ENCODE measurements around the gene CDH23. TPM values are rescaled to one million over a fixed set of nuclear protein-coding genes. Genes with fewer than 3 reads are reported as not detected.
A peak's percentile ranks its signal among the peaks of the same experiment; 100 is the strongest.

The CDH23 gene
- total RNA-seq, 2 donors from 2014 or later, result 28.5 to 58.7 TPM

GRCh38 chr10:71734797-71735196 is 338.1 kb downstream of the CDH23 start:
- DNase-seq (no peak), ATAC-seq (no peak)
- no peak overlapping the region for H3K27ac ChIP-seq
- no peak overlapping the region for H3K4me3 ChIP-seq
- 63% methylated on average over 5 of the region's 5 CpGs; no CpG with 5 or more reads in 1 of the 2 donors for WGBS, 2 donors
- H3K9me3 ChIP-seq, result no peaks in the 10 kb centered on the region
- intact Hi-C loops (cut with DNase I), result no loop called here
- H3K36me3 ChIP-seq (replicated peaks in 1 of 2; ENCODE audit: insufficient read depth in 1 of 2, low read depth in 2 of 2), result no peaks in the 10 kb centered on the region
- TF ChIP-seq CTCF (IDR thresholded peaks at IDR 0.05) (no peak), POLR2A (IDR thresholded peaks at IDR 0.05) (no peak)
- no peaks in the 10 kb centered on the region for H3K27me3 ChIP-seq
- peaks cover 20% of the 10 kb centered on the region for H3K4me1 ChIP-seq

- TF ChIP-seq POLR2A (IDR thresholded peaks at IDR 0.05) (no peak), CTCF (IDR thresholded peaks at IDR 0.05) (no peak)
- H3K27me3 ChIP-seq, result no peaks in the 10 kb centered on the region
- H3K36me3 ChIP-seq (replicated peaks in 1 of 2; ENCODE audit: insufficient read depth in 1 of 2, low read depth in 2 of 2), result no peaks in the 10 kb centered on the region
- H3K9me3 ChIP-seq, result no peaks in the 10 kb centered on the region
- intact Hi-C loops (cut with DNase I), result no loop called here
- 76% methylated on average over 5 to 16 of the region's 16 CpGs for WGBS, 2 donors
- peaks cover 20% of the 10 kb centered on the region for H3K4me1 ChIP-seq
- H3K27ac ChIP-seq, result peak overlapping the region in 3 of 4 donors; percentile 47 to 70 (median 63)
- no peak overlapping the region for H3K4me3 ChIP-seq
- no peak for ATAC-seq
- DNase-seq, result peak in 1 of 4 donors; percentile 50
These were observed 339.2 kb downstream of the CDH23 start for GRCh38 chr10:71735709-71736569.

- ATAC-seq (no peak), DNase-seq (no peak)
- Histone ChIP-seq H3K4me1 (peaks cover 20% of the 10 kb centered on the region), H3K27ac (peak overlapping the region in 3 of 4 donors; percentile 47 to 70 (median 63)), H3K4me3 (no peak overlapping the region), H3K27me3 (no peaks in the 10 kb centered on the region), H3K9me3 (no peaks in the 10 kb centered on the region), H3K36me3 (replicated peaks in 1 of 2; ENCODE audit: insufficient read depth in 1 of 2, low read depth in 2 of 2) (no peaks in the 10 kb centered on the region)
- WGBS, 2 donors, result 82 to 91% methylated on average over 2 of the region's 2 CpGs
- TF ChIP-seq POLR2A (IDR thresholded peaks at IDR 0.05) (no peak), CTCF (IDR thresholded peaks at IDR 0.05) (no peak)
- intact Hi-C loops (cut with DNase I), result no loop called here
These were observed 339.8 kb downstream of the CDH23 start for GRCh38 chr10:71736570-71736952.

- ATAC-seq (peak; percentile 73), DNase-seq (peak in 2 of 4 donors; percentile 40 to 57)
- intact Hi-C loops (cut with DNase I), result no loop called here
- no peak for TF ChIP-seq CTCF (IDR thresholded peaks at IDR 0.05)
- TF ChIP-seq POLR2A (IDR thresholded peaks at IDR 0.05), result no peak
- H3K27me3 ChIP-seq, result no peaks in the 10 kb centered on the region
- no peaks in the 10 kb centered on the region for H3K36me3 ChIP-seq (replicated peaks in 1 of 2; ENCODE audit: insufficient read depth in 1 of 2, low read depth in 2 of 2)
- H3K4me1 ChIP-seq, result peaks cover 20% of the 10 kb centered on the region
- H3K4me3 ChIP-seq, result no peak overlapping the region
- no peaks in the 10 kb centered on the region for H3K9me3 ChIP-seq
- WGBS, 2 donors, result 71 to 75% methylated on average over 12 of the region's 12 CpGs
- peak overlapping the region; percentile 35 to 70 (median 55) for H3K27ac ChIP-seq
These were observed 340.5 kb downstream of the CDH23 start for GRCh38 chr10:71737001-71737833.
